Mesothelial cell of epicardium (in vitro differentiated cells): ENCODE data around the gene FASLG. TPM values are rescaled to one million over a fixed set of nuclear protein-coding genes. Genes with fewer than 3 reads are reported as not detected.

Experiments used
- DNase-seq, 2 experiments: peaks; one replicate each; pipeline ENCODE4 v3.0.0; 2021; ENCODE audit warnings: low spot score in 2 of 2; ENCODE audit not compliant: unreplicated experiment in 2 of 2
- H3K27ac Mint-ChIP-seq: 2 replicates; pipeline ENCODE4 v1.8.0; 2021; ENCODE audit warnings: mixed read lengths
- H3K27me3 Mint-ChIP-seq: 2 replicates; pipeline ENCODE4 v1.8.0; 2021; ENCODE audit warnings: low read depth, mixed read lengths
- H3K36me3 Mint-ChIP-seq: 2 replicates; pipeline ENCODE4 v1.8.0; 2021; ENCODE audit warnings: mixed read lengths
- H3K4me1 Mint-ChIP-seq: 2 replicates; pipeline ENCODE4 v1.8.0; 2021; ENCODE audit warnings: mixed read lengths
- H3K4me3 Mint-ChIP-seq: 2 replicates; pipeline ENCODE4 v1.8.0; 2021; ENCODE audit warnings: mild to moderate bottlenecking, moderate library complexity, mixed read lengths
- H3K9me3 Mint-ChIP-seq: 2 replicates; pipeline ENCODE4 v1.8.0; 2021; ENCODE audit warnings: mixed read lengths
- total RNA-seq: library from RNA; stranded (reverse); gene quantifications from 3 replicates; pipeline ENCODE4 v1.2.1, GENCODE V29; 2021
- TF ChIP-seq, protein P1 (sequence below): fragments of 200-600 bp; sonication (generic); IDR thresholded peaks from one replicate; pipeline ENCODE4 v1.5.0; 2021; ENCODE audit warnings: antibody characterized with exemption; ENCODE audit not compliant: unreplicated experiment

Gene FASLG
- total RNA-seq, 1 donor from 2014 or later = not detected

DNA sequence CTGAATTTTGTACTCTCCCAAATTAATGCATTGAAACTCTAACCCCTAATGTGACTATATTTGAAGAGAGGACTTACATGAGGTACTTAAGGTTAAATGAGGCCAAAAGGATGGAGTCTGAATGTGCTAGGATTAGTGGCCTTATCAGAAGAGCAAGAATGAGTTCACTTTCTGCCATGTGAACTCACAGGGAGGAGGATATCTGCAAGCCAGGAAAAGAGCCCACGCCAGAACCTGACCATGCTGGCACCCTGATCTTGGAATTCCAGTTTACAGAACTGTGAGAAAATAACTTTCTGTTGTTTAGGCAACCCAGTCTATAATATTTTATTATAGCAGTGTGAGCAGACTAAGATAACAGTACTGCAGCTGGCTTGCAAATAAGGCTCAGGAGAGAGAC, 12.2 kb upstream of the FASLG start:
- Mint-ChIP-seq H3K36me3 (no peaks in the 10 kb centered on the region), H3K27me3 (no peaks in the 10 kb centered on the region), H3K4me1 (no peaks in the 10 kb centered on the region), H3K9me3 (no peaks in the 10 kb centered on the region), H3K27ac (no peak overlapping the region), H3K4me3 (no peak overlapping the region)
- TF ChIP-seq, protein P1, sequence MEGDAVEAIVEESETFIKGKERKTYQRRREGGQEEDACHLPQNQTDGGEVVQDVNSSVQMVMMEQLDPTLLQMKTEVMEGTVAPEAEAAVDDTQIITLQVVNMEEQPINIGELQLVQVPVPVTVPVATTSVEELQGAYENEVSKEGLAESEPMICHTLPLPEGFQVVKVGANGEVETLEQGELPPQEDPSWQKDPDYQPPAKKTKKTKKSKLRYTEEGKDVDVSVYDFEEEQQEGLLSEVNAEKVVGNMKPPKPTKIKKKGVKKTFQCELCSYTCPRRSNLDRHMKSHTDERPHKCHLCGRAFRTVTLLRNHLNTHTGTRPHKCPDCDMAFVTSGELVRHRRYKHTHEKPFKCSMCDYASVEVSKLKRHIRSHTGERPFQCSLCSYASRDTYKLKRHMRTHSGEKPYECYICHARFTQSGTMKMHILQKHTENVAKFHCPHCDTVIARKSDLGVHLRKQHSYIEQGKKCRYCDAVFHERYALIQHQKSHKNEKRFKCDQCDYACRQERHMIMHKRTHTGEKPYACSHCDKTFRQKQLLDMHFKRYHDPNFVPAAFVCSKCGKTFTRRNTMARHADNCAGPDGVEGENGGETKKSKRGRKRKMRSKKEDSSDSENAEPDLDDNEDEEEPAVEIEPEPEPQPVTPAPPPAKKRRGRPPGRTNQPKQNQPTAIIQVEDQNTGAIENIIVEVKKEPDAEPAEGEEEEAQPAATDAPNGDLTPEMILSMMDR = no peak
- no peak for DNase-seq

DNA sequence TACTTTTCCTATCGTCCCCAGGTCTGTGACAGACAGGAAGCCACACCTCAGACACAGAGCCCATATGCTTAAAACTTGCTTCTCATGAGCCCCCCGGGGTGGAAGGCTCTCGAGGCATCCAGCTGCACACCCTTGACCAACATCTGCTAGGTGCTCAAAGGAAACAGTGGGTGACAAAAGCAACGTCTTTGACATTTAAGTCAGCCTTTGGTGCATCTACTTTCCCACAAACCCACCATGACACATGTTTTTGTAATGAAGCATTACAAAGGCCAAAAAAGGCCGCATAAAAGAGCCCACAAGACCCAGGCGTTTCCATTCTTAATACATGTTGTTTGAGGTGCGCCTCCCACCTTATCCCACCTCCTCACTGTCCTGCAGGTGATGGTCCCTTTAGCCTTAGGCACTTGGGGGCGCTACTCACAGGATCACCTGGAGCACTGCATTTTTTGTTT, 11.8 kb upstream of the FASLG start:
- H3K4me1 Mint-ChIP-seq = no peaks in the 10 kb centered on the region
- H3K36me3 Mint-ChIP-seq = no peaks in the 10 kb centered on the region
- H3K27me3 Mint-ChIP-seq = no peaks in the 10 kb centered on the region
- no peak overlapping the region for H3K27ac Mint-ChIP-seq
- DNase-seq = no peak
- H3K9me3 Mint-ChIP-seq = no peaks in the 10 kb centered on the region
- TF ChIP-seq, protein P1 = no peak
- no peak overlapping the region for H3K4me3 Mint-ChIP-seq

DNA sequence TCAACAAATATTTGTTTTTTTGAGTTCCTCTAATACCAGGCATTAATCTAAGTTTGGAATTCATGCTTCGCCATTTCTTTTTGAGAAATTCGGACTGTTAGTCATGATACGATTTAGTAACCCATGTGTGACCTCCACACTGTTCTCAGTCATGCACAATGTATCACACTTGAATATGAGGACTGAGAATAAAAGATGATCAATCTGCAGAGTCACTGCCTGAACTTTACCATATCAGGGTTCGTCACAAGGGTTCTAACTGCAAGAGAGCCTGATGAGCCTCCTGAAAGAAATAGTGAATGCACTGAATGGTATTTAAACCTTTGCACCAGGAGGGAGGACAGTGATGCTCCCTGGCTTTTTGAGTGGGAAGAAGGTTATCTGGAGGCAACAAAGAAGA, 10.9 kb upstream of the FASLG start:
- no peak for DNase-seq
- no peaks in the 10 kb centered on the region for H3K9me3 Mint-ChIP-seq
- H3K27me3 Mint-ChIP-seq = no peaks in the 10 kb centered on the region
- TF ChIP-seq, protein P1 = no peak
- no peaks in the 10 kb centered on the region for H3K36me3 Mint-ChIP-seq
- no peak overlapping the region for H3K4me3 Mint-ChIP-seq
- no peaks in the 10 kb centered on the region for H3K4me1 Mint-ChIP-seq
- H3K27ac Mint-ChIP-seq = no peak overlapping the region

DNA sequence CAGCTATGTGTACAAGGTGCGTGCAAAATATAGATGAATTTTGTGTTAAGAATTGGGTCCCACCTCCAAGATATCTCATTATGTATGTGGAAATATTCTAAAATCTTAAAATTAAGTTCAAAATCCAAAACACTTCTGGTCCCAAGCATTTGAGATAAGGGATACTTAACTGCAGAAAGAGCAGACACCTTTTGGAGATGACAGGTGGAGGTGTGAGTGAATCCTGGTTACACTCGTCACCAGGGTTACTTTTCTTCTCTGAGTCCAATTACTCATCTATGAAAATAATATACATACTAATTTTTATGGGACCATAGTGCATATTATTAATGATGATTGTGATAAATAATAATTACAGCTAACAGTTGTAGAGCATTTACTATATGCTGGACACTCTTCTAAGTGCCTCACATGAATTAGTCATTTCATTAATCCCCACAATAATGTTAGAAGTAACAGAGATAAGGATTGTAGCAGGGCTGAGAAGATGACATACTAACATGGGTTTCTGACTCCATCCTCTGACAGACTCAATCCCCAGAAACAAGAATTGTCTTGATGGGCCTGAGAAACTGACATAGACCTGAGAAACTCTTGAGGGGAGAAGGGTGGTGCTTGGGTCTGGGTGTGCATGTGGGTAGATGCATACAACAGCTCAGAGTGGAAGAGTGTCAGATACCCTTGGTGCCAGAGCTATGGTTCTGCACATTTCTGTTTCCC, 8.3 kb upstream of the FASLG start:
- TF ChIP-seq, protein P1 = no peak
- Mint-ChIP-seq H3K27me3 (no peaks in the 10 kb centered on the region), H3K4me1 (no peaks in the 10 kb centered on the region), H3K9me3 (no peaks in the 10 kb centered on the region), H3K36me3 (no peaks in the 10 kb centered on the region), H3K4me3 (no peak overlapping the region), H3K27ac (no peak overlapping the region)
- DNase-seq = no peak

DNA sequence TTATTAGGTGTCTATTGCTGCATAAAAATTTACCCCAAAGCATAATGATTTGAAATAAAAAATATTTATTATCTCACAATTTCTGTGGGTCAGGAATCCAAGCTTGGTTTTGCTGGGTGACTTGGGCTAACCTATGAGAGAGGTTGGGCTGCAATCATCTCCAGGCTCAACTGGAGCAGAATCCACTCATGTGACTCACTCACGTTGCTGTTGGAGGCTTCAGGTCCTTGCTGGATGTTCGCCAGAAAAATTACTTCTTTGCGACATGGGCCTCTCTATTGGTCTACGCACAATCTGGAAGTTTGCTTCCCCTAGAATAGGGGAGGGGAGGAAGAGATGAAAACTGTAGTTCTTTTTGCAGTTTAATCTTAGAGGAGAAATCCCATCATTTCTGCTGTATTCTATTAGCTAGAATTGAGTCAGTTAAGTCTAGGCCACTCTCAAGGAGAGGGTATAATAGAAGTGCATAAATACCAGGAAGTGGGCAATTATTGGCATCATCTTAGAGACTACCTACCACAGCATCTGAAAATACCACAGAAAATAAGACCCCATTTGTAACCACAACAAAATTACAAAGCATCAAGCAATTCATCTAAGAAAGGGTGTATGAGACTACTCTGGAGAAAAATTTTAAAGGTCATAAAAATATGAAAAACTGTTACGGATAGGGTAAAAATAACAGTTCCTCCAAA, 5.7 kb upstream of the FASLG start:
- H3K27me3 Mint-ChIP-seq = no peaks in the 10 kb centered on the region
- no peaks in the 10 kb centered on the region for H3K9me3 Mint-ChIP-seq
- no peaks in the 10 kb centered on the region for H3K4me1 Mint-ChIP-seq
- no peak for DNase-seq
- no peak overlapping the region for H3K27ac Mint-ChIP-seq
- H3K36me3 Mint-ChIP-seq = no peaks in the 10 kb centered on the region
- TF ChIP-seq, protein P1 = no peak
- H3K4me3 Mint-ChIP-seq = no peak overlapping the region
